C4-2B (cell line): ENCODE results near the gene TMC3.

ENCODE experiments used
- ZFX ChIP-seq: fragments of 450-650 bp; IDR thresholded peaks from 2 replicates; pipeline ENCODE4 v1.6.1; 2017
- TF ChIP-seq, protein P1 (sequence below): fragments of 450-650 bp; conservative IDR thresholded peaks from 2 replicates; pipeline ENCODE4 v1.5.1; 2017; ENCODE audit warnings: mild to moderate bottlenecking

GRCh38 chr15:81339851-81340250 is 34.2 kb downstream of the TMC3 start:
- TF ChIP-seq, protein P1, sequence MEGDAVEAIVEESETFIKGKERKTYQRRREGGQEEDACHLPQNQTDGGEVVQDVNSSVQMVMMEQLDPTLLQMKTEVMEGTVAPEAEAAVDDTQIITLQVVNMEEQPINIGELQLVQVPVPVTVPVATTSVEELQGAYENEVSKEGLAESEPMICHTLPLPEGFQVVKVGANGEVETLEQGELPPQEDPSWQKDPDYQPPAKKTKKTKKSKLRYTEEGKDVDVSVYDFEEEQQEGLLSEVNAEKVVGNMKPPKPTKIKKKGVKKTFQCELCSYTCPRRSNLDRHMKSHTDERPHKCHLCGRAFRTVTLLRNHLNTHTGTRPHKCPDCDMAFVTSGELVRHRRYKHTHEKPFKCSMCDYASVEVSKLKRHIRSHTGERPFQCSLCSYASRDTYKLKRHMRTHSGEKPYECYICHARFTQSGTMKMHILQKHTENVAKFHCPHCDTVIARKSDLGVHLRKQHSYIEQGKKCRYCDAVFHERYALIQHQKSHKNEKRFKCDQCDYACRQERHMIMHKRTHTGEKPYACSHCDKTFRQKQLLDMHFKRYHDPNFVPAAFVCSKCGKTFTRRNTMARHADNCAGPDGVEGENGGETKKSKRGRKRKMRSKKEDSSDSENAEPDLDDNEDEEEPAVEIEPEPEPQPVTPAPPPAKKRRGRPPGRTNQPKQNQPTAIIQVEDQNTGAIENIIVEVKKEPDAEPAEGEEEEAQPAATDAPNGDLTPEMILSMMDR = no peak
- no peak for TF ChIP-seq ZFX
